Measurements from ENCODE around the gene IFRD2. TPM values are rescaled to one million over a fixed set of nuclear protein-coding genes. Genes with fewer than 3 reads are reported as not detected.
"Not testable (repeated sequence)": the region's sequence is repeated elsewhere in the genome, so short reads cannot be mapped to it uniquely, and the experiment has no call there.

IFRD2 gene
- total RNA-seq, 1 donor from 2014 or later = 45.3 TPM

DNA sequence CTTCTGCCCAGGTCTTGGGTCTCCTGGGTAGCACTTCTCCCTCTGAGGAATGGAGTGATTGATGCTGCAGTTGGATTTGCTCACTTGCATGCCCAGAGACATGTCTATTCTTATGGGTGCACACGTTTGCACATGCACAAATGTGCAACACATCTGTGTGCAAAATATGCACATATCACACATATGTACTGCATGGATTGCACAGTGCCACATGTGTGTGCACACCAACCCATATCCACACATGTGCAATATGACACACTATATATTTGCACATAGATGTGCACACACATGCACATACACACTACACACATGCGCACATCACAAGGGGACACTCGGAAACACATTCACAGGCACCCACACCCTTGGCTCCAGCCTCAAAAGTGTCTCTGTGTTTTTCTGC lies 24.0 kb downstream of the IFRD2 start:
- DNase-seq (ENCODE audit: low spot score) = no peak

DNA sequence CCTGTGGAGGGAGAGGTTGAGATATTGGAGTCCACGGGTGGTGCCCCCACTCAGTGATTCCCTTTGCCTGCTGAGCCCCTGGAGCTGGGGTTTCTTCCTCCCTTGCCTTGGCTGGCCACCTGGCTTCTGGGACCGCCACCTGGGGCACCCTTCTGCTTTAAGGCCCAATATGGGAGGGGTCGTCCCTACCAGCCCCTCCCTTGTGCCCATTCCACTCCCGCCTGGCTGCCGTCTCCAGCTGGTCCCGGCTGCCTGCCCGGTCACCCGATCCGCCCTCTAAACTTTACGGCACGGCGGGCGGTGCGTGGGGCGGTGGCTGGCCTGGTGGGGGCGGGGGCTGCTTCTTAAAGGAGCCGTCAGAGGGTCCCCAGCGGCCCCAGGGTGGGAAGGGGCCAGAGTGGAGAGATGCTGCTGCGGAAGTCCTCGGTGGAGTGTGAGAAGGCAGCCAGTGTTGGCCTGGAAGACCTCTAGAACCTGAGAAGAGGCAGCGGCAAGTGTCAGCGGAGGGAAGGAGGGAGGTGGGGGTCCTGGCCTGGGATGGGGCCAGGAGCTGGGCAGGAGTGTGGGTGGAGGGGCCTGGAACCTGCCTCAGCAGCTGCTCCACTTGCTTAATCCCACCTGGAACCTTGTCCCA lies 24.8 kb downstream of the IFRD2 start:
- peak; percentile 82 for DNase-seq (ENCODE audit: low spot score)

DNA sequence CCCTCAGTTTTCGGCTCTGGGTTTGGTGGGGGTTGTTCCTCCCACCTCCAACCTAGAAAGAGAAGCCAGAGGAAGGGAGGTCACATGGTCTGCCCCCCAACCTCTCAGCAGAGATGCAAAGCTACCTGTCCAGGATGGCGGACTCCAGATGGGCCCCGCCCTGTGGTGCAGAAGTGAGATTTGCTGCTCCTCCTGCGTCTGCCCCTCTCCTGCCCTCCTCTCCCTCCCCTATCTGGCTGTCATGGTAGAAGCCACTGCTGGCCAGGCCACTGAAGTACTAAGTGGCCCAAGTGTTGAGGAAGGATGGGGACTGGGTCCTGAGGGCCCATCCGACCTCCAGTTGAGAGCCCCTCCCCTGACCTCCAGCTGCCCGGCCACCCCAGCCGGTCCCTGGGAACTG lies 25.4 kb downstream of the IFRD2 start:
- no peak for DNase-seq (ENCODE audit: low spot score)

DNA sequence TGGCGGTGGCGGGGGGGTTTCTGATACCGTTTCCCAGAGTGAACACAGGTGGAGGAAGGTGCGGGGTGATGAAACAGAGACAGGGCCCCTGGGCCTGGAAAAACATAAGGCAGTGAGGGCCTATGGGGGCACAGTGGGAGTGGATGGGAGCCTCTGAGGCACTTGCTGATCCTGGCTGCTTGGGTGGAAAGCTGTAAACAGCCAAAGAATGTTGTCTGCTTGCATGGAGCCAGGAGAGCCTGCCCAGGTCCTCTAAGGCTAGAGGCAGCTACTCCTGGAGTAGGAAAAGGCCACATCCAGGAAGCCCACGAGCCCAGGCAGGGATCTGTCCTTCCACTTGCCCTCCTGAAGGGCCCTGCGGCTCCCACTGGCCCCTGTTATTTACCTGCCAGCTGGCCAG lies 26.2 kb downstream of the IFRD2 start:
- DNase-seq (ENCODE audit: low spot score) = no peak

DNA sequence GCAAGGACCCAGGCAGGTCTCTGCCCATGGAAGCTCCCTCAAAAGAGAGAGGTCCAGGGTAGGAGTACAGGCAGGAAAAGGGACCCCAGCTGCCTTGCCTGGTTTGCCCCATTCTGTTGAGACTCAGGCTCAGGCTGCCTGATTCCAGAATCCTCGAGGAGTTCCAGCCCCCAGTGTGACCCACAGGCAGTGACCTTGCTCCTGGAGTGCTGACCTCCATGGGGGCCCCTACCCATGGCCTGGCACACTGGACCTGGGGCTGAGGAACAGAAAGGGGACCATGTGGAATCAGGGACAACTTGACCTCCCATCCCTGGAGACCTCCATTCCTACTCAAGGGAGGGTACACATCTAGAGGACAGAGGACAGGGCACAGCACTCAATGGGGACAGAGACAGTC lies 26.7 kb downstream of the IFRD2 start:
- DNase-seq (ENCODE audit: low spot score) = no peak

DNA sequence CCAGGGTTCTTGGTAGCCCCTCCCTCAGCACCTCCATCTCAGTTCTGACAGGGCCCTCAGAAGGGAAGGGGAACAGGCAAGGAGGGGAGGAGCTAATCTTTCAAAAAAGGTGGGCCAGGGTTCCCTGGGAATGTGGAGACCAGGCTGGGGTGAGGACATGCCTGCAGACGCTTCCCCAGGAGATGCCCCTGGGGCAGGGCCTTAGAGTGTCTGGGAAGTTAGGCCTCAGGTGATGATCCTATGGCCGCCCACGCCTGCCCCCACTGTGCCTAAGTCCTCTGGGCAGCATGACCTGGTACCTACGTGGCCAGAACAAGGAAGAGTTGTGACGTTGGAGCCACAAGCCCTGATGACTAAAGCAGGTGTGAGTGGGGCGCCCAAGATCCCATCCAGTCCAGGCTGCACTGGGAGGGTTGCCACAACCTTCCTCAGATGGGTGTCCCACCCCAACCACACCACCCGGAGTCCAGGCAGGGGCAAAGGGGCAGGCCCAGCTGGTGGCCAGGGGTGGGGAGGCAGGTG lies 27.2 kb downstream of the IFRD2 start:
- DNase-seq (ENCODE audit: low spot score) = no peak

DNA sequence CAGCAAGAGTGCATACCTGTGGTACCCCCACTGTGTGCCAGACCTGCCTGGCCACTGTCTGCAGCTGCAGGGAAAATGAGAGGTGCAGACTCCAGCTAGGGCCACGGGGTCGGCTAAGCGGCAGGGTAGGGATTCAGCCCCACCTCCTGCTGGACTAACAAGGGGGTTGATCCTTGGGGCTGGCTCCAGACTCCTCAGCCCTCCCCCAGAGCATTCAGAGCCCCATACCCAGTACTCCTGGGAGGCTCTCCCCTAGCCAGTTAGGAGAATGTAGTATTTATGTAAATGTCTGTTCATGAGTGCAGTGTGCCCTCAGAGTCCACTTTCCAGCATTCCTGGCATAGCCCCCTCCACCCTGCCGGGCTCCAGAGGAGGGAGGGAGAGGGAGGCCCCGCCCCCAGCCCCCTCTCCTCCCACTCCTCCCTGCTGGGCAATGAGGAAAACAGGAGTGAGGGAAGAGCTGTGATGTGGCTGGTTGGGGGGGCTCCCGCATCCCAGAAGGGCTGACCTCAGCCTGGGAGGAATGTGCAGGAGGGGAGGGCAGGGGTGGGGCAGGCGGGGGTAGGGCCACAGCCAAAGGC lies 27.8 kb downstream of the IFRD2 start:
- DNase-seq (ENCODE audit: low spot score) = peak; percentile 99

DNA sequence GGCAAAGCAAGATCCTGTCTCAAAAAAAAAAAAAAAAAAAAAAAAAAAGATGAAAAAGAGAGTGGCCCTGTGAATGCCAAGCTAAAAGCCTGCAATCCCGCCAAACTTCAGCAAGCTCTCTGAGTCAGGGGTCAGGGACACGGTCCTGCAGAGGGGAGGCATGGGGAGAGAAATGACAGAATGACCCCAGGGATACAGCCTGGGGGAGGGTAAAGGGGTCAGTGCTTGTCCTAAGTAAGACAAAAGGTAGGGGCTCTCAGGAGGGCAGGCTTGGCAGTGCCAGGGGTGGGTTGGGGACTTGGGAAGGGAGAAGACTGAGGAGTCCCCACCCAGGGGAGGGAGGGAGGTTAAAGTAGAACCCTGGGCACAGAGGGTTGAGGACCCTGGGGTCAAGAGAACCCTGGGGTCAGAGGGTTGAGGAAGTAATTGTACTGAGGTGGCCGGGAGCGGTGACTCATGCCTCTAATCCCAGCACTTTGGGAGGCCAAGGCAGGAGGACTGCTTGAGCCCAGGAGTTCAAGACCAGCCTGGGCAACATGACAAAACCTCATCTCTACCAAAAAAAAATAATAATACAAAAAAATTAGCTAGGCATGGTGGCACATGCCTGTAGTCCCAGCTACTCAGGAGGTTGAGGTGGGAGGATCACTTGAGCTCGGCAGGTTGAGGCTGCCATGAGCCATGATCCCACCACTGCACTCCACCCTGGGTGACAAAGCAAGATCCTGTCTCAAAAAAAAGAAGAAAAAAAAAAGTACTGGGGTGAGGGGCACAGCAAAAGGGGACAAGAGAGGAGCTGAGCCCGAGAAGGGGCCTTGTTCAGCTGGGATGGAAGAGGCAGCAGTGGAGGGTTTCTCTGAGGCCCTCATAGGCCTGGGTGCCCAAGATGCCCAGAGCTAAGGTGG lies 28.5 kb downstream of the IFRD2 start:
- no peak for DNase-seq (ENCODE audit: low spot score)

DNA sequence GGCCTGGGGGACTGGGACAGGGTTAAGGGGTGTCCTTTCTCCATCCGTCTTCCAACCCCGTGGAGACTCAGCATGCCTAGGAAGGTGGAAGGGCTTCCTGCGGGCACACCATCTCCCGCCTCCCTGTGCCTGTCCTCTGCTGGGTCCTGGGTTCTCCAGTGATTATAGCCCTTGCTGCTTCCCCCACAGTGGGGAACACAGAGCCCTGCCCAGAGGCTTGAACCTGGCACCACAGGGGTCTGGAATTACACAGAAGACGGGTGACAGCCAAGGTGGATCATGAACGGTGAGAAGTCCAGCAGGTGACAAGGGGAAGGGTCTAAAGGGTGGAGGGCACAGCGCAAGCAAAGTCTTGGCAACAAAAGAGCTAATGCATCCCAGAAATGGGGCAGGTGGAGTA lies 29.5 kb downstream of the IFRD2 start:
- no peak for DNase-seq (ENCODE audit: low spot score)

DNA sequence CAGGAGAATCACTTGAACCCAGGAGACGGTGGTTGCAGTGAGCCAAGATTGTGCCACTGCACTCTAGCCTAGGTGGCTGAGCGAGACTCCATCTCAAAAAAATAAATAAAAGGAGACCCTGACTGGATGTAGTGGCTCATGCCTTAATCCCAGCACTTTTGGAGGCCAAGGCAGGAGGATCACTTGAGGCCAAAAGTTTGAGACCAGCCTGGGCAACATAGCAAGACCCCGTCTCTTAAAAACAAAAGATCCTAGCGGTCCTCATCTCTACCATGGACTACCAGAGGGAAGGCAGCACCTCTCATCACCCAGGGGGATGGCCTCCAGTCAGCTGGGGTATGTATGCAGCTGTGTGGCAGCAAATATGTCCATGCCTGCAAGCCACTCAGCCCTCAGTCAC lies 30.0 kb downstream of the IFRD2 start:
- not testable (repeated sequence) for DNase-seq (ENCODE audit: low spot score)

DNA sequence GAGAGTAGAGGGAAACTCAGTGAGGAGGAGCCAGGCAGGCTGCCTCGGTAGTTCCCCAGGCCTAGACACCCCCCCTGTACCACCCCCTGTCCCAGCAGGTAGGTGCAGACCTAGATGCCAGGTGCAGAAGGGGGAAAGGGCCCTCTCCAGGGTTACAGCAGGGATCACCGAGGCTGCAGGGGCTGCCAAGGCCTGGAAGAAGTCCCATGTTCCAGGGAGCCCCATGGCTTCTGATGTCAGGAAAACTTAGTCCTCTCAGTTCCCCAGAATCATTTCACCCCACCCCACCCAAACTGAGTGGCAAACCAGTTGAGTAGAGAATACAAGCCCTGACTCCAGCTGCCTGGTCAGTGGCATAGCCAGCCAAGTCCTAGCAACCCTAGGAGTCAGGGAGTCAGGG lies 30.7 kb downstream of the IFRD2 start:
- DNase-seq (ENCODE audit: low spot score) = no peak

DNA sequence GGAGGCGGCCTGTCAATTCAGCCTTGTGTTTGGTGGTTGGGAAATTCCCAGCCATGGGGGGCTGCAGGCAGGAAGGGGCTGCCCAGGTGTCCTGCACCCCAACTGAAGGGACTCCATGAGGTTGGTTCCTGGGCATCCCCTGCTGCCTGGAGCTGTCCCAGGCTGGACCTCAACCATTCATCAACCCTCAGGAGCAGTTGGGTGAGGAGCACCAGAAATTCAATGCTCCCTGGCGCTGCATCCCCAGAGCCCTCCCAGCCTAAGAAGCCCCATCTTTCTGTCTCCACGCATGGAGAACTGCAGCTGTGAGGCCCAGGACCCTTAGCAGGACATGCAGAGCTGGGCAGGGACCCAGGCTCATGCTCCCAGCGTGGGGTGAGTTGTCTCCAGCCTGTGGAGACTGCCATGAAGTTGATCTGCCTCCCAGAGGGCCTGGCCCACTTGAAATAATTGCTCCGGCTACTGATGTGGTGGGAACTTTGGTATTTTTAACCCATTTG lies 31.2 kb downstream of the IFRD2 start:
- no peak for DNase-seq (ENCODE audit: low spot score)

DNA sequence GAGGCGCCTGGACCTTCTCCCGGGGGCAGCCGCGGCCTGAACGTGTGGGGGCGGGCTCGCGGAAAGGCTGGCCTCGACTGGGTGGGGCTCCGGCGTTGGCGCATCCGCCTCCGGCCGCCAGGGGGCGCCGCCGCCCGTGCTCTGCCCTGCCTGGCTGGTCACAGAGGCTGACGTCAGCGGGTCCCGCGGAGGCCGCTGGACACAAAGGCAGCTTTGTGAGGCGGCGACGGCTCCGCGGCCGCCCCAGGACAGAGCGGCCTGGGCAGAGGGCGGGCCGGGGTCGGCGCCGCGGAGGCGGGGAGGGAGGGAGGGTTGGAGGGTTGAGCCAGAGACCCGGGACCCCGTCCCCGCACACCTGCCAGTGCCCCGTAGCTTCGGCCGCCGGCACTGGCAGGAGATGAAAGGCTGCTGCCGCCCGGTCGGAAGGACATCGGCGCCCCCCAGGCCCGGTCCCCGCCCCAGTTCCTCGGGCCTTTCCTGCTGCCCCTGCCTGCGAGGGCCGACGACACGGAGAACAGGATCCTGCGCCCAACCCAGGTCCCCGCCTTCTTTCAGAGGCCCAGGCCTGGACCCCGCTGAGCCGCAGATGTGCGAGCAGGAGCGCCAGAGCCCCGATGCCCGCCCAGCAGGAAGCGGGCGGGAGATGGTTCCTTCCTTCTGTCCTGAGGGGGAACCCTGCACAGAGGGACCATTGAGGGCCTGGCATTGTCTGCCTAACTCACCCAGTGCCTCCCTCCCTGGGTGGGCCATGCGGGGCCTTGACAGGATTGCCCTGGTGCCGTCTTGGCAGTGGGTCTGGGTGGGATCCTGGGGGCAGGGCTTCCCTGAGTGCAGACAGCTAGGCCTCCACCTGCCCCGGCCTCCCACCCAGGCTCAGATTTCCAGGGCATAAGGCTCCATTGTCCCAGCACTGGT lies 31.9 kb downstream of the IFRD2 start:
- peak; percentile 95 for DNase-seq (ENCODE audit: low spot score)

DNA sequence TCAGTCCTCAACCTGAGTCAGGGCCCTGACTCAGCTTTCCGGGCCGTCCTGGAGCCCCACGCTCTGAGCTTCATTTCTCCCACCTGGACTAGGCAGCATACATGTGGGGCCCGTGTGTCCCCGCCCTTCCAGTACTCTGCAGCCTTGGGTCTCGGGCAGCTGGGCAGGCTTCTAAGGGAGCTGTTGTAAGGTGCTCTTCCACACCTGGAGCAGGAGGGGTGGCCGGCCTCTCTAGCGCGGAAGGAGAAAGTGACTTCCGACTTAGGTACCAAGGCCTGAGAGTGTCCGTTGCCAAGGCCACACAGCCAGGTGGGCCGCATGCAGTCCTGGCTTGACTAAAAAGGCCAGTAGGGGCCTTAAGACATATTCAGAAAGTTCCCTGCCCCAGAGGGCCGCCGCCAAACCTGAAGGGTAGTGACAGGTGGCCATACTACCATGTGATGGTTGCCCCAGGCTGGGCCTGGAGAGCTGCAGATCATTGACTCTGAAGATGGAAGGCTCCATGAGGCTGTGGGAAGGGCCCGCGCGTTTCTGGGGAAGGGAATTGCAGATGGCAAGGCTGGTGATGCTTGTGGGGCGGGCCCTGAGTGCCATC lies 32.7 kb downstream of the IFRD2 start:
- DNase-seq (ENCODE audit: low spot score) = no peak

DNA sequence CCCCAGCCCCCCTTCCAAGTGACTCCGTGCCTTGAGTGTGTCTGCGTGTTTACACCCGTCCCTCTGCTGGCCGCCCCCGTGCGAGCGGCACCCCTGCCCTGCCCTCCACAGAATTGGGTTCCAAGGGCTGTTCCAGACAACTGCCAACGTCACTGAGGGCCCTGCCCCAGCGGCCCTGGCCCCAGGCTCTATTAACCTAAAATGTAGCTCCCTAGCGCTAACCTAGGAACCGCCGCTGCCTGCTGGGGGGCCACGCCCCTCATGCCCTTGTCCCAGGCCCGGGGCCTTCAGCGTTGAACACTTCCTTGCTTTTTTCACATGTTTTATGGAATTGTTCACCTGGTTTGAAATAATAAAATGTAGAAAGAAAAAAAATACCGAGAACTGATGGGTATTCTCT lies 33.2 kb downstream of the IFRD2 start:
- DNase-seq (ENCODE audit: low spot score) = no peak

DNA sequence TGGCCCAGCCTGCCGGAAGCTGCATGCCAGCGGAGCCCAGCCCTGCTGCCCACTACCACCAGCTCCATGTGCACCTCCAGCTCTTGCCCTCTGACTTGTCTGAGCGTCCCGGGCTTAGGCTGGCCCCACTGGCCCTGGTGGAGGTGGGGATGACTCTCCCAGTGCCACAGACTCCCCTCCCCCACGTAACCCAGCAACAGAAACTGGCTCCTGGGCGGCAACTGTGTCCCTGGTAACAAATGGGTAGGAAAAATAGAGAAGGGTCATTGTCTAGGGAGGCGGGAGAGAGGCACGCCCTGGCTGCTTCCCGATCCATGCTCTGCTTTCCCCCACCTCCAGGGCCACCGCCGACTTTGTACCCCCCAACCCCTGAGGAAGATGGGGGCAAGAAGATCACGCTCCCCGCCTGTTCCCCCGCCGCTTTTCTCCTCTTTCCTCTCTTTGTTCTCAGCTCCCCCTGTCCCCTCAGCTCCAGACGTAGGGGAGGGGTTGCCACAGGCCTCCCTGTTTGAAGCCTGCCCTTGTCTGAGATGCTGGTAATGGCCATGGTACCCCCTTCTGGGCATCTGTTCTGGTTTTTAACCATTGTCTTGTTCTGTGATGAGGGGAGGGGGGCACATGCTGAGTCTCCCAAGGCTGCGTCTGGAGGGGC lies 34.1 kb downstream of the IFRD2 start:
- no peak for DNase-seq (ENCODE audit: low spot score)

DNA sequence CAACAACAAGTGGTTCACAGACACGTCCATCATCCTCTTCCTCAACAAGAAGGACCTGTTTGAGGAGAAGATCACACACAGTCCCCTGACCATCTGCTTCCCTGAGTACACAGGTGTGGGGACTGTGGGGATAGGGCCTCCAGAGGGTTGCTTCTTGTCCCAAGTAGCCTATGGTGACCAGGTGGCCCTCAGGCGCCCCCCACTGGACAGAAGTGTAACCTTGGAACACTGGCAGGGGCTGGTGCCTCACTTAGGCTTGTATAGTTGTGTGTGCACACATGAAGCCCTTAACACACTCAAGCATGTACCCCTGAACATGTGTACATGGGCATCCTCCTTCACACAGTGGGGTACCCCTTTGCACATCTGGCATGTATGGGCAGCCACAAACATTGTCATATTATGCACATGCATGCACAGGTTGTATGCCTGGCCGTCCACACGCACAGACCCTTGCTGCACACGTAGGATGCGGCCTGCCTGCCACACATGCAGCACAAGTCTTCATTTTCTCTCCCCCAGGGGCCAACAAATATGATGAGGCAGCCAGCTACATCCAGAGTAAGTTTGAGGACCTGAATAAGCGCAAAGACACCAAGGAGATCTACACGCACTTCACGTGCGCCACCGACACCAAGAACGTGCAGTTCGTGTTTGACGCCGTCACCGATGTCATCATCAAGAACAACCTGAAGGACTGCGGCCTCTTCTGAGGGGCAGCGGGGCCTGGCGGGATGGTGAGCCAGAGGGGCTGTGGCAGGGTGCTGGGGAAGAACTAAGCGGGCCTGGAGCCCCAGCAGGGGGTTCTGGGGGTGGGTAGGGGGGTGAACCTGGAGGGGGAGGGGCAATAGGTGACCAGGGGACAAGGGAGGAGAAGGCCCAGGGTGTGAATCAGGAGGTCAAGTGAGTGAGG lies 35.0 kb downstream of the IFRD2 start:
- DNase-seq (ENCODE audit: low spot score) = no peak

DNA sequence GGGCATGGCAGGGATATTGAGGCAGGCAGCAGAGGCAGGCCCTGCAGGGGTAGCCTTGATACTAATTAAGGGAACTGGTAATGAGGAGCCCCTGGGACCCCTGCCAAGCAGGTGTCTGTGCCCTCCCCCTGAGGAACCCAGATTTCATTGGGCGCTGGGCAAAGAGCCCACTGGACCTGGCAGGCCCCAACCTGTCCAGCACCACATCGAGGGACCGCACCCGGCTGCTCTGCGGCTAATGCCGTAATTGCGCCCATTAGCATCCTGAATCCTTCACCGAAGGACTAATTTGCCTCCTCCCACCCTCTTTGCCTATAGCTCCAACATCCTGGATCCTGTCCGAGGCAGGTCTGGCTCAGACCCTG lies 37.0 kb downstream of the IFRD2 start:
- DNase-seq (ENCODE audit: low spot score) = no peak

DNA sequence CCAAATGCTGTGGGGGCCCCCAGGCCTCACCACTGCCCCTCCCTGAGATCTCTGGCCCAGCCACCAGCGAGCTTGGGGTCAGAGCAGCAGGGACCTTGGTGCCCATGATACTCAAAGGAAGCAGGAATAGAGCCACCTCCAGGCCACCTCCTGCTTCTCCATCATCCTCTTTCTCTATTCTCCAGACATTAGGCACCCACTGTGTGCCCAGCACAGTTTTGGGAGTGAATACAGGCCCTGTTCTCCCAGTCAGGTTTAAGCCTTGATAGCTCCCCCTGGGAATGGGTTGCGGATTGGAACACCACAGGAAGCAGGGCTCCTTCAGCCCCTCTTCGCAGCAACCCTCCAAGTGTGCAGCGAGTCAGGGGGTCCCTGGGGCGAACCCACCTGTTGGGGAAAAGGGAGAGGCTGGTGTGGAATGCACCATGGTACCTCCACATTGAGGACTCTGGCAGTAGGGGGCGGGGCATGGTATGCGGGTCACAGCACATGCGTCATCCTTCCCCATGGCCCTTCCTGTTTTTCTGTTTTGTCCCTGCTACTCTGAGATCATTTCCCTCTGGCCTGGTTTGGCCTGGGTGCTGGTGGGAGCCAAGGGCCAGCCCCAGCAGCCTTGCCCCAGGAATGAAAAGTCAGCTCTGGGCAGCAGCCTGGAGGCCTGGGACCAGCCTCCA lies 37.5 kb downstream of the IFRD2 start:
- no peak for DNase-seq (ENCODE audit: low spot score)
